HG03469 (cell line): ENCODE measurements around the gene GRIA4.
"Not testable (repeated sequence)": the region's sequence is repeated elsewhere in the genome, so short reads cannot be mapped to it uniquely, and the experiment has no call there.

Experiments
- ATAC-seq: cut with Tn5 transposase; IDR thresholded peaks from one replicate; pipeline ENCODE4 v1.9.1; 2021; ENCODE audit warnings: mild to moderate bottlenecking, moderate library complexity, moderate number of reproducible peaks; ENCODE audit not compliant: unreplicated experiment

The GRIA4 gene

DNA sequence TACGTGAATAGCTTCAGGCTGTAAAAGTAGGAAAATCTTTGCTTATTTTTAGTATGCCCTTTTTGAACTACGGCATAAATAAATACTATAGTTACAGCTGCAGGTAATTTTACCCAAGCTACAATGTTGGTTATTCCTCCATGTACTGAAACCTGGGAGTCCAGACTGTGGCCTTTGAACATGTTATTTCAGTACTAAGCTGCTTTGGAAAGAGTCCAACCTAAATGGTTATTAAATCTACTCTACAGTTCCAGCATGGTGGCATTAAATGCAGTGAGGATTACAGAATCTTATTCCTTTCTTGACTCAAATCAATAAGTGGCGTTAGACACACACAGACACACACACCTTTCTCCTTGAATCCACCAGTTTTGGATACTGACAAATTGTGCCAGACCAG, 247.1 kb downstream of the GRIA4 start:
- no peak for ATAC-seq

DNA sequence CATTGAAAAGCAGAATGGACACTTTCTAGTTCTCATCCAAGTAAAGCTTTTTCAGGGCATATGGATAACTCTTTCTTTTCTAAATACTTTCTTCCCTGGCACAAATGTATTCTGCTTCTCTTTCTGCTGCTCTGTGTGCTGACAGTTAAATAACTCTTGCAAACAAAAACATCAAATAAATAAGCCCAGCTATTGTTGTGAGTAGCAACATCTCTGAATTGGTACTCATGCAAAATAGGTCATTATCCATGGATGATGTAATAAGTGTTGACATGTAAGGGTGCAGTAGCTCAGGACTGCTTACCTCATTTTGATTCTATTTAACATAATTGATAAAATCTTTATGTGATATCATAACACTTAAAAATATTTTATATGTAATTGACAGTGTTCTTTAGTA, 247.9 kb downstream of the GRIA4 start:
- no peak for ATAC-seq

DNA sequence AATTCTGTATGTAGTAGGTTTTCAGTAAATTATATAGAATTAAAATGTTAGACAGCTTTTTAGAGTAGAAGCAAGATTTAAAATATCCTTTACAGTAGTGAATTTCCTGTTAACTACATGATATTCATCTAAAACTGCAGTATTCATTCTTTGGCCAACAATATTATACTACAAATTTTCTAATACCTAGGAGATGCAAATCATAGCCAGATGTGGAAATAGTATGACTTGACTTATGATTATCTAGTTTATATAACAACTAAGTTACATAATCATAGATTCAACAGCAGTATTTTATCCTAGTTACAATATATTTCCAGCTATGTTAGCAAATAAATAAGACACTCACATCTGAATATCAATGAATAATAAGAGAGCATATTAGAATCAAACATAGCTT, 249.0 kb downstream of the GRIA4 start:
- ATAC-seq: no peak

DNA sequence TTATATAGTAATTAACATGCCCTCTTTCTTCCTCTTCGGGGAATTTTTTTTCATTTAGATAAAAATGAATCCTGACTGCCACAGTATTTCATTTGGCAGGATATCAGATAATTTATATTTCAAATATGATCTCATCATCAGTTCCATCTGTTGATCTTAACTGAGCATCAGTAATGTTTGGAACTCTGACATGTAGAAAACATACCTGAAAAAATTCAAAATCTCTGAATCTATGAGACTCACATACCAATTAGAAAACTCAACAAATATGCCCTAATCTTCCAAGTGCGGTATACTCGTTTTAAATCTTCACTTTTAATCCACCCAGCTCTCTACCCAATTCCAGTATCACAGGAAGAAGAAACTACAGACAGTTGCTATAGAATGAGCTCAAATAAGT, 250.2 kb downstream of the GRIA4 start:
- no peak for ATAC-seq

- no peak for ATAC-seq
Measured at GRCh38 chr11:105861225-105861624, 251.4 kb downstream of the GRIA4 start.

DNA sequence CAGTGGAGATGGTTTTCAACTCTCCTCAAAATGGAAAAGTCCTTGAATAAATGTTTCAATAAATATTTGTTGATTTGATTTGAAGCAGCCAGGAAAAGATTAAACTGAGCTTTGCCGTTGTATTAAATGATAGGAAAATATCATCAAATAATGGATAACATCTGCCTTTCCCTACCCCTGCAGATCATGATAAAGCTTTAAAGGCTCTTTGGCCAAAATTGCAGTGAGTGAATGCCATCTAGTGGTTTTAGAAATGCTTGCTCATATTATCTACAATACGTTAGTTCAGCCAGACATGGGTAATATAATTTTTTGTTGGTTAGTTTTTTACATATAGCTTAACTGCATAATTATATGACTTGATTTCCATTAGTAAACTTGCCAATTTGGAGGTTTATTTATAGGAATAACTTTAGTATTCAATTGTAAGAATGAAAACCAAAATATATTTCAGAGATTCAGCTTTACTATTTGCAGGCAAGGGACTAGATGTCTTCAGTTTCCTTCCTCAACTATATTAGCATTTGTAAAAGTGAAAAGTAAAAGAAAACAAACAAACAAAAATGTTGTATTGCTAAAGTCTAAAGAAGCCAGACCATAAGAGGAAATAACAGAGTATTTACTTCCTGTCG, 253.0 kb downstream of the GRIA4 start:
- peak; percentile 80 for ATAC-seq

DNA sequence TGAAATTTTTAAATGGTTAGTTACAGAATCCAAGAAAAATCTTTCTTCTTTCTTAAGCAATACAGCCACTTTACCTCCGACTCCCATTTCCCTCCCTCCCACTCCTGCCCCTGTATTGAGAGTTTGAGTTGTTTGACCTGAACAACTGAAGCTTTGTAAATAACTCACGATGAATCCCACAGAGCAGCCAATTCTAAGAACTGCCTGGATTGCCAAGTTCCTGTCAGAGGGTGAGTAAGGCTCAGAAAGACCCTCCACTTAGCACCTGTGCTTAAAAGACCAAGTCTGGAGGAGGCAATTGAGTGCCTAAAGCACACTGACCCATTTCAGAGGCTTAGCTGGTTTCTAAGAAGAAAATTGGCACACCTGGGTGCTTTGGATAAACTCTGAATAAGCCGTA, 253.7 kb downstream of the GRIA4 start:
- ATAC-seq: no peak

DNA sequence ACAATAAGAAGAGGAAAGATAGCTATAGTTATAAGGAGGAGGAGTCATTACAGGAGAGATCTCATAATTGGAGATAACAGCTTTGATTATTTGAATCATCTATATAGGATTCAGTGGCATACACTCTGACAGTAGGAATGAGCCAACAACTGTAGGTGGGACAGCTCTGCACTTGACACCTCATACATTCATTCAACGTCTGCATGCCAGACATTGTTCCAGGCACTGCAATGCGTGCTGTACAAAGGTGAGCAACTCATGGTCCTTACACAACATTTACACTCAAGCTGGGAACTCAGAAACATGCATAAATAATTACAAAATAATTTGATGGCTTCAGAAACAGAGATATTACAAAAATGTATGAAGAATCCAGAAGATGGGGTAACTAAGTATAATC, 257.9 kb downstream of the GRIA4 start:
- ATAC-seq: no peak

DNA sequence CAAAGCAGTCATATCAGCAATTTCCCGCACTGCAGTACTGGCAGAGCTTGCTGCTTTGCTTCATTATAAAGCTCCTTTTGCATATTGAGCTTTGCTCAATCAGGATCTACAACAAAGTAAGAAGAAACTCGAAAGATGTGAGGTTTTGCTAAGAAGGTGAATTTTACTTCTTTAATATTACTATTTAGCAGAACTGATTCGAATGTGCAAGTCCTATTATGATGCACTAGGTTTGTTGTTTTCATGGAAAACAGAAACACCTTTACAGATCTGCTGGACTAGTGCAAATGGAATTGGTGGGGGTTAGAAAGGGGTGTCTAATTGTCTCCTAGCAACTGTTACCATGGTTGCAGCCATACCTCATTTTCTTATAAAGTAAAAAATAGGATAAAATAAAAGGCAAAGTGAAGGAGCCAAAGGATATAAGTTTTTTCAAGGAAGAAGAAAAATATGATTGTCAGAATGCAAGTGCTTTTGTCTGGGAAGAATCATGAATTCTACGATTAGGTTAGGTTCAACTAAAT, 259.0 kb downstream of the GRIA4 start:
- ATAC-seq: no peak

DNA sequence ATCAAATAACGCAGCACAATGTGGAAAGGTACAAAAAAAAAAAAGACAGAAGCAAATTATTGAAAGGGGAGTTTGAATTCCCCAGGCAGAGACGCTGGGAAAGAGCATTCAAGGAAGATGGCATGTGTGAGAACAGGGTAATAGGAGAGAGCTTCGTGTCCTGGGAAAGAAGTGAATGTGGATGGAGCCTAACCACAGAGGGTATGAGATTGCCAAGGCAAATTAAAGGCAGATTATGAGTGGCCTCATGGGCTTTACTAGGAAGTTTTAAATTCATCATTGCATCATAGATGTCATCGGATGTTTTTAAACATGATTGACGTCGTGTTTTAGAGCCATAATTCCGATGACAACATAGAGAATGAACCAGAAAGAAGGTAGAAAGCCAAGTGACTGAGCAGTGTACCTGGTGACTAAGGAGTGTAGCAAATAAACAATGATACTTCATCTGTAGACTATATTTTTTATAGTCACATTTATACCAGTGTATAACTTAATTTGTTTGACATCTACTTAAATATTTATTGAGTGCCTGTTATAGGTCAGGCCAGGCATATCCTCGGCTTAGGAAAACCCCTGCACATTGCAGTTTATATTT, 260.7 kb downstream of the GRIA4 start:
- ATAC-seq: no peak

- ATAC-seq: no peak
Measured at GRCh38 chr11:105878510-105878909, 268.6 kb downstream of the GRIA4 start.

- ATAC-seq: not testable (repeated sequence)
Measured at GRCh38 chr11:105878927-105879326, 269.1 kb downstream of the GRIA4 start.

DNA sequence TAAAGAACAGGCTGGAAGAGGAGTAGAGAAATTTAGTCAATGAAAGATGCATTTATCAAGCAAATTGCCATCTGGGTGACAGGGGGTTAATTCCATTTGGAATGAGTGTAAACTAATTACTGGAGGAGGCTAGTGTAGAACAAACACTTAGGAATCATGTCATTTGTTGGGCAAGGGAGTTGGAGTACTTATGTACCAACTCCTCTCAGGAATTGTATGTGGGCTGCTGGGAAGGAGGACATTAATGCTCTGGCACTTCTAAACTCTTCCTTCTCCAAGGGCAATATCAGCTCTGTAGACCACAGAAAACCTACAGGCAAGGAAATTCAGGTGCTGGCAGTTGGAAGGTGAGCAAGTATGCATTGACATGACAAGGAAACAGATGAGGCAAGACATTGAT, 271.2 kb downstream of the GRIA4 start:
- ATAC-seq: no peak

DNA sequence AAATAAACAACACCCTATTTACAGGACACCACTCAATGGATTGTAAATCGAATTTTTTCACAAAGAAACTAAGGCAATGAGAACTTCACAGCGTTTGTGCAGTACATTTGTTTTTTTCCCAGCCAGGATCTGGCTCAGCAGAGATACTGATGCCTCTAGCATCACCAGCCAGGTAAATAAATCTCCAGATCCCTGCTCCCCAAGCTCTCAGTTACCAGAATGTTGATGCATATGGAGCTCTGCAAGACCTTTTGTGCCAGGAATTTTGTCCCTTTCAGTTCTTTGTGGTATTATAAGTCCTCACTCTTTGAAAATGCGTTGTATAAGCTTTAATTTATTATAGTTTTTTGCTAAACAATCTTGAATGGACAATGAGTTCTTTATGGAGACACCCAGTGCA, 274.6 kb downstream of the GRIA4 start:
- no peak for ATAC-seq

DNA sequence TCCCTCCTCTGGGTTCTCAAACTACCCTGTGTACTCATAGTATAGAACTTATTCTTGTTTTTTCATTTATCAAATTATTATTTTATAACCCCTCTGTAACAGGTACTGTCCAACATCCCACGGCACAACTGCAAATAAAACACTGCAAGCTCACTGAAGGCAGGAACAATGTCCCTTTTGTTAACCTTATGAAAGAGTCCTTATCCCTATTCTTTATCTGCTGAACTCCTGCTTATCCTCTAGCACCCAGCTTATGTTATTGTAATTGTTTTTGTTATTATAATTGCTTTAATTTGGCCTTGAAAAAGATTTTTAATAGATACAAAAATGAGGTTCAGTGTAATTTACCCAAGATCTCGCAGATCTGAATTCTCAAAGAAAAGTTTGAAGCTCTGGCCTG, 281.8 kb downstream of the GRIA4 start:
- no peak for ATAC-seq

GRCh38 chr11:105897161-105897560, 287.3 kb downstream of the GRIA4 start:
- ATAC-seq: no peak

- no peak for ATAC-seq
Measured at GRCh38 chr11:105899772-105900171, 289.9 kb downstream of the GRIA4 start.

DNA sequence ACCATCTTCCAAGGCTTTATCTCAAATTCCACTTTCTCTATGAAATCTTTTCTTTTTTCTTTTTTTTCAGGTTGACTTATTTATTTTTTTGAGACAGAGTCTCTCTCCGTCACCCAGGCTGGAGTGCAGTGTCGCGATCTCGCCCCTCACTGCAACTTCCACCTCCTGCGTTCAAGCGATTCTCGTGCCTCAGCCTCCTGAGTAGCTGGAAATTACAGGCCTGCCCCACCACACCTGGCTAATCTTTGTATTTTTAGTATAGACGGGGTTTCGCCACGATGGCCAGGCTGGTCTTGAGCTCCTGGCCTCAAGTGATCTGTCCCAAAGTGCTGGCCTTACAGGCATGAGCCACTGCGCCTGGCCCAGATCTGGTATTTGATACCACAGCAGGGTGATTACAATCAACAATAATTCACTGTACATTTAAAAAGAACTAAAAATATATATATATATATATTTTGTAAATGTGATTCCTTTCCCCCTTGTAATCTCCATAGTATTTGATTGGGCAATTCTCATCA, 290.7 kb downstream of the GRIA4 start:
- no peak for ATAC-seq

DNA sequence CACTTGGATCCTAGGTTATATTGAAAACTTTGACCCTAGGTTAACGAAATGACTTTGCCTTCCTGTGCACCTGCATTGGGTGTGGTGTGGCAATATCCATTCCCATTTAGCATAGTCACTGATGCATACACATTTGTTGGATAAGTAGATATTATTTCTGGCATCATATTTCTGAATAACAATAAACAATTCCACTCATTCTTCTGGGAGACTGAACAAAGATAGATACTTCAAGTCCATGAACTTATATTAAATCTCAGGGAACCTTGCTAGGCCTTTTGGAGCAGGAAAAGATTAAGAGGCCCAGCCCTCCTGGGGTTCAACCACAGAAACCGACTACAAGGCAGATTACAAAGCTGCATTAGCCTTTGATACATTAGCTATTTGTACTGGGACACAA, 293.2 kb downstream of the GRIA4 start:
- ATAC-seq: no peak

- ATAC-seq: no peak
Measured at GRCh38 chr11:105906517-105906916, 296.6 kb downstream of the GRIA4 start.

DNA sequence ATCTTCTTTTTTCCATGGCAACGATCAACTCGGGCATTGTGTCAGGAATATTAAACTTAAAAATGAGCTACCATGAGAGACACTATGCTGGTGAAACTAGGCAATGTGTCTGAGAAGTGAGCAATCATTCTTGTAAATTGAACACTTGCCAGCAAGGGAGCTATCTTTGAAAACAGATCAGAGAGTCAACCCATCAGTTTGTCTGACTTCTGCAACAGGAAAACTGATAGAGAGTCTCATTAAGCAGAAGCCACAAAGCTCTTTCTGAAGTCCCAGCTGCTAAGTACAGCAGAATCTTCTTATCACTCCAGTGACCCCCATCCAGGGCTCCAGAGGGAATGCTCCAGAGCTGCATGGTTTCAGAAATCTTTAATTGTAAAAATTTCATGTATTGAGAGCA, 297.4 kb downstream of the GRIA4 start:
- no peak for ATAC-seq

- no peak for ATAC-seq
Measured at GRCh38 chr11:105910095-105910715, 300.3 kb downstream of the GRIA4 start.
